ENCODE measurements around the gene NPIPB8.
"Not testable (repeated sequence)": the region's sequence is repeated elsewhere in the genome, so short reads cannot be mapped to it uniquely, and the experiment has no call there.

NPIPB8 gene

DNA sequence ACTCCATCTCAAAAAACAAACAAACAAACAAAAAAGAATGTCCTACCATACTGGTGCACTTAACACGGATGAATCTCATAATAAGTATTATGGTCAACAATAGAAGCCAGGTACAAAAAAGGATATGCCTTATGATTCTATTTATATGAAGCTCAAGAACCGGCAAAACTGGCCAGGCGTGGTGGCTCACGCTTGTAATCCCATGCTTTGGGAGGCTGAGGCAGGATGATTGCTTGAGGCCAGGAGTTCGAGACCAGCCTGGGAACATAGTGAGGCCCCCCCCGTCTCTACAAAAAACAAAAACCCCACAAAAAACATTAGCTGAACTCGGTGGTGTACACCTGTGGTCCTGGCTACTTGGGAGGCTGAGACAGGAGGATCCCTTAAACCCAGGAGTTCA, 66.4 kb downstream of the NPIPB8 start:
- not testable (repeated sequence) for H3K4me1 ChIP-seq (ENCODE audit: low read length); H4K20me1 ChIP-seq (ENCODE audit: insufficient read depth, low read length); H3K79me2 ChIP-seq (ENCODE audit: low read length); H3K27ac ChIP-seq (ENCODE audit: low read length); H3K4me3 ChIP-seq (ENCODE audit: low read length); H3F3A ChIP-seq (ENCODE audit: insufficient read depth, low read length); H3K27me3 ChIP-seq (replicated peaks; ENCODE audit: insufficient read depth, low read length); H3K36me3 ChIP-seq (replicated peaks; ENCODE audit: insufficient read depth, low read length); H2AFZ ChIP-seq (ENCODE audit: low read length); H3K9ac ChIP-seq (ENCODE audit: low read length); DNase-seq; H3K9me2 ChIP-seq (replicated peaks; ENCODE audit: insufficient read depth, low read length); H3K9me3 ChIP-seq (replicated peaks; ENCODE audit: insufficient read depth, low read length); H3K4me2 ChIP-seq (ENCODE audit: low read depth, low read length)

All from MM.1S (cell line).